Endometrial microvascular endothelial cells (primary cell): ENCODE results near the gene METAP1D. TPM values are rescaled to one million over a fixed set of nuclear protein-coding genes. Genes with fewer than 3 reads are reported as not detected.
"Not testable (repeated sequence)": the region's sequence is repeated elsewhere in the genome, so short reads cannot be mapped to it uniquely, and the experiment has no call there.

Experiments used
- in situ Hi-C: cut with HindIII; loops from 2 replicates; pipeline ENCODE4 v1.10.0; 2017; ENCODE audit warnings: low sequenced_read_pairs, low pct_unique_long_range_greater_than_20kb; ENCODE audit errors: inconsistent ontology term
- total RNA-seq: library from RNA; depleted of rRNA; stranded (reverse); fragments of >200 nt; gene quantifications from one replicate; pipeline ENCODE4 v1.2.3, GENCODE V29; 2015; ENCODE audit errors: inconsistent ontology term

Gene METAP1D
- total RNA-seq, 1 donor from 2014 or later, result 3.4 TPM

- in situ Hi-C loops, result no loop called here
Observed at GRCh38 chr2:171991027-171991426, 8.7 kb upstream of the METAP1D start.

- in situ Hi-C loops, result no loop called here
Observed at GRCh38 chr2:171995586-171995985, 4.2 kb upstream of the METAP1D start.

GRCh38 chr2:171996021-171996420, 3.7 kb upstream of the METAP1D start:
- in situ Hi-C loops, result no loop called here

- in situ Hi-C loops, result not testable (repeated sequence)
Observed at GRCh38 chr2:171997031-171997430, 2.7 kb upstream of the METAP1D start.

- in situ Hi-C loops, result no loop called here
Observed at GRCh38 chr2:171999161-171999560, 592 bp upstream of the METAP1D start.

- in situ Hi-C loops, result no loop called here
Observed at GRCh38 chr2:172000696-172001361, 1.1 kb downstream of the METAP1D start.

- in situ Hi-C loops, result no loop called here
Observed at GRCh38 chr2:172007372-172007771, 7.6 kb downstream of the METAP1D start.

- in situ Hi-C loops, result no loop called here
Observed at GRCh38 chr2:172009823-172010222, 10.1 kb downstream of the METAP1D start.

GRCh38 chr2:172011812-172012575, 12.2 kb downstream of the METAP1D start:
- in situ Hi-C loops, result no loop called here

GRCh38 chr2:172012677-172013391, 13.1 kb downstream of the METAP1D start:
- in situ Hi-C loops, result no loop called here

- in situ Hi-C loops, result no loop called here
Observed at GRCh38 chr2:172013396-172013795, 13.6 kb downstream of the METAP1D start.

- in situ Hi-C loops, result no loop called here
Observed at GRCh38 chr2:172021074-172021931, 21.6 kb downstream of the METAP1D start.

GRCh38 chr2:172021955-172022354, 22.2 kb downstream of the METAP1D start:
- in situ Hi-C loops, result no loop called here

GRCh38 chr2:172031536-172031935, 31.8 kb downstream of the METAP1D start:
- in situ Hi-C loops, result no loop called here

- in situ Hi-C loops, result no loop called here
Observed at GRCh38 chr2:172038121-172038520, 38.4 kb downstream of the METAP1D start.

GRCh38 chr2:172038604-172039003, 38.9 kb downstream of the METAP1D start:
- in situ Hi-C loops, result no loop called here

GRCh38 chr2:172039011-172039704, 39.4 kb downstream of the METAP1D start:
- in situ Hi-C loops, result no loop called here

- in situ Hi-C loops, result no loop called here
Observed at GRCh38 chr2:172040311-172040710, 40.6 kb downstream of the METAP1D start.
